ENCODE results near the gene RSPO3. TPM values are rescaled to one million over a fixed set of nuclear protein-coding genes. Genes with fewer than 3 reads are reported as not detected.

RSPO3 gene
- total RNA-seq, 6 experiments from 2014 or later: 0.75 to 3.6 (median 1.3) TPM

DNA sequence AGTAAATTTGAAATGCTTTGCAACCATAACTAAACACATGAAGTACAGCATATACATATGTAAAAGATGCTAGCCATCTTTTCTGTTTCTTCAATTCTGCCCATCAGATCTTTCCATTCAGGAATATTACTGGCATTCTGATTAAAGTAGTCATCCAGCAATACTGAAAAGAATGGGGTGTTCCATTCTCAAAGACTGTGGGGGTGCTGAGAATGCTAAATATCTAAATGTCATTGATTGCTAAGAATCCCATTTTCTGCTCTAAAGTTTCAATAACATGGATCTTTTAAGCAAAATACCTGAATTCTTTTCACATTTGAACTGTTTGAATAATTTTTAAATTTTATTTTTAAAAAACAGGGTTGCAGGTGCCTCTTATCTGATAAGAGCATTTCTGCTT lies 6.2 kb downstream of the RSPO3 start:
- DNase-seq (no peak), ATAC-seq (no peak)
- Histone ChIP-seq H3K4me3 (no peak overlapping the region), H3K9me3 (no peaks in the 10 kb centered on the region), H3K27me3 (peaks cover 0 to 12% of the 10 kb centered on the region in 2 donors), H3K4me1 (peaks cover 0 to 7% (median 0%) of the 10 kb centered on the region in 4 donors), H3K36me3 (no peaks in the 10 kb centered on the region), H3K27ac (no peak overlapping the region)
- TF ChIP-seq, protein P1, sequence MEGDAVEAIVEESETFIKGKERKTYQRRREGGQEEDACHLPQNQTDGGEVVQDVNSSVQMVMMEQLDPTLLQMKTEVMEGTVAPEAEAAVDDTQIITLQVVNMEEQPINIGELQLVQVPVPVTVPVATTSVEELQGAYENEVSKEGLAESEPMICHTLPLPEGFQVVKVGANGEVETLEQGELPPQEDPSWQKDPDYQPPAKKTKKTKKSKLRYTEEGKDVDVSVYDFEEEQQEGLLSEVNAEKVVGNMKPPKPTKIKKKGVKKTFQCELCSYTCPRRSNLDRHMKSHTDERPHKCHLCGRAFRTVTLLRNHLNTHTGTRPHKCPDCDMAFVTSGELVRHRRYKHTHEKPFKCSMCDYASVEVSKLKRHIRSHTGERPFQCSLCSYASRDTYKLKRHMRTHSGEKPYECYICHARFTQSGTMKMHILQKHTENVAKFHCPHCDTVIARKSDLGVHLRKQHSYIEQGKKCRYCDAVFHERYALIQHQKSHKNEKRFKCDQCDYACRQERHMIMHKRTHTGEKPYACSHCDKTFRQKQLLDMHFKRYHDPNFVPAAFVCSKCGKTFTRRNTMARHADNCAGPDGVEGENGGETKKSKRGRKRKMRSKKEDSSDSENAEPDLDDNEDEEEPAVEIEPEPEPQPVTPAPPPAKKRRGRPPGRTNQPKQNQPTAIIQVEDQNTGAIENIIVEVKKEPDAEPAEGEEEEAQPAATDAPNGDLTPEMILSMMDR (IDR thresholded peaks at IDR 0.05): no peak
- TF ChIP-seq POLR2A (IDR thresholded peaks at IDR 0.05): no peak
- intact Hi-C loops (cut with DNase I): no loop called here

DNA sequence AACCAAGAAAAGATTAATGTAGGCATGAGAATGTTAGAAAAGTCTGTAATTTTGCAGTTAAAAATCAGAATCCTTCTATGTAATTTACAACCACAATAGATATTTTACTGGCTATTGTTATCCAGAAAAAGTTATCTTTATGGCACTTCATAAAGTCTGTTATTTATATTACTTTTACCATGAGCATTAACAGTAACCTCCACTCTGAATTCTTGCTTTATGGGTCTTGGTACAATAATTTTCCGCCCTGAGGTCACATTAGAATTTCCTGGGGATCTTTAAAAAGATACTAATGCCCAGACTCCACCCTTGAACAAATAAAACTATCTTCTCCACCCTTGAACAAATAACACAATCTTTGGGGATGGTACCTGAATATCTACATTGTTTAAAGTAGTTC lies 9.6 kb downstream of the RSPO3 start:
- no peak overlapping the region for H3K4me3 ChIP-seq
- H3K27ac ChIP-seq: no peak overlapping the region
- H3K4me1 ChIP-seq: no peaks in the 10 kb centered on the region
- no peaks in the 10 kb centered on the region for H3K36me3 ChIP-seq
- ATAC-seq (no peak), DNase-seq (no peak)
- TF ChIP-seq, protein P1 (IDR thresholded peaks at IDR 0.05): no peak
- TF ChIP-seq POLR2A (IDR thresholded peaks at IDR 0.05): no peak
- no peaks in the 10 kb centered on the region for H3K27me3 ChIP-seq
- 39% methylated on average over 1 of the region's 1 CpG for WGBS (ENCODE audit: insufficient coverage, low coverage, low lambda C conversion rate, missing lambda C conversion rate)
- intact Hi-C loops (cut with DNase I): no loop called here
- no peaks in the 10 kb centered on the region for H3K9me3 ChIP-seq

GRCh38 chr6:127129251-127129650 lies 10.8 kb downstream of the RSPO3 start:
- WGBS (ENCODE audit: insufficient coverage, low coverage, low lambda C conversion rate, missing lambda C conversion rate): 54% methylated on average over 4 of the region's 4 CpGs
- no peak for ATAC-seq
- H3K4me1 ChIP-seq: no peaks in the 10 kb centered on the region

DNA sequence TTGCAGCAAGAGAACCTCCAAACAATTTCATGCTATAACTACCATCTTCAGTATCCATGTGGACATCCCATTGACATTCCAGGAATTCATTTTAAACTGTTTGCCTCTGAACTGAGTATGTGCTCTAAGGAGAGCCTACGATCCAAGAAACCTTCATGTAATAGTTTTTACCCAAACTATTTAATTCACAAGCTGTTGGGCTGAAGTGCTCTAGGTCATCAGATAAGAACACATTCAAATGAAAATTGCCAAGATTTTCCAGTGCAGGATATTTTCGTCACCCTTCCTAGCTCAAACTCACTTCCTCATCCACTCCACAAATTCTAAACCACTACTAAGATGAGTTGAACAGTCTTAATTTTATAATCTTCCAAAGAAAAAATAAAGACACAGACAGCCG lies 12.8 kb downstream of the RSPO3 start:
- intact Hi-C loops (cut with DNase I): no loop called here
- no peaks in the 10 kb centered on the region for H3K9me3 ChIP-seq
- no peaks in the 10 kb centered on the region for H3K27me3 ChIP-seq
- peak in 1 of 4 donors; percentile 17 for ATAC-seq
- no peak overlapping the region for H3K4me3 ChIP-seq
- no peak for DNase-seq
- H3K4me1 ChIP-seq: no peaks in the 10 kb centered on the region
- no peak for TF ChIP-seq POLR2A (IDR thresholded peaks at IDR 0.05)
- H3K27ac ChIP-seq: no peak overlapping the region
- 38% methylated on average over 3 of the region's 3 CpGs for WGBS (ENCODE audit: insufficient coverage, low coverage, low lambda C conversion rate, missing lambda C conversion rate)
- no peaks in the 10 kb centered on the region for H3K36me3 ChIP-seq

More at GRCh38 chr6:127129251-127129650, 10.8 kb downstream of the RSPO3 start:
- no peaks in the 10 kb centered on the region for H3K27me3 ChIP-seq
- H3K36me3 ChIP-seq: no peaks in the 10 kb centered on the region
- intact Hi-C loops (cut with DNase I): no loop called here
- no peak overlapping the region for H3K4me3 ChIP-seq
- H3K9me3 ChIP-seq: no peaks in the 10 kb centered on the region
- H3K27ac ChIP-seq: no peak overlapping the region
- TF ChIP-seq, protein P1 (IDR thresholded peaks at IDR 0.05): no peak
- no peak for TF ChIP-seq POLR2A (IDR thresholded peaks at IDR 0.05)
- no peak for DNase-seq

- DNase-seq: no peak
- Histone ChIP-seq H3K36me3 (no peaks in the 10 kb centered on the region), H3K27me3 (no peaks in the 10 kb centered on the region), H3K4me1 (no peaks in the 10 kb centered on the region), H3K27ac (no peak overlapping the region), H3K4me3 (no peak overlapping the region), H3K9me3 (no peaks in the 10 kb centered on the region)
- TF ChIP-seq, protein P1 (IDR thresholded peaks at IDR 0.05): no peak
- no peak for TF ChIP-seq POLR2A (IDR thresholded peaks at IDR 0.05)
- ATAC-seq: no peak
- intact Hi-C loops (cut with DNase I): no loop called here
These were observed 13.4 kb downstream of the RSPO3 start for GRCh38 chr6:127131772-127132376.

Measured in right lobe of liver (tissue), 6 donors.